CD8-positive, alpha-beta memory T cell (primary cell): ENCODE measurements around the gene ZDHHC24. TPM values are rescaled to one million over a fixed set of nuclear protein-coding genes. Genes with fewer than 3 reads are reported as not detected.

Source experiments
- CTCF ChIA-PET: fragments of 350-600 bp; sonication (Branson Sonifier 250); formaldehyde crosslinking; loops from one replicate; lab custom pipeline; 2021; ENCODE audit warnings: antibody characterized with exemption; lab: Charles Lee
- POLR2A ChIA-PET: fragments of 350-600 bp; sonication (Branson Sonifier 250); formaldehyde crosslinking; loops from one replicate; lab custom pipeline; 2021; ENCODE audit warnings: antibody characterized with exemption; lab: Charles Lee
- DNase-seq, 5 donors: peaks; one replicate each; pipeline versions ENCODE4 v3.0.0 to v3.0.0-alpha.2; 2020 to 2022; ENCODE audit warnings: mixed read lengths in 1 of 5
- H3K27ac ChIP-seq: one replicate; pipeline ENCODE4 v1.7.0; 2013; ENCODE audit warnings: low read depth, mild to moderate bottlenecking, low read length, moderate library complexity
- H3K27me3 ChIP-seq: 2 replicates; pipeline ENCODE4 v1.7.0; 2013; ENCODE audit warnings: low read length, mild to moderate bottlenecking; ENCODE audit not compliant: insufficient read depth, poor library complexity, severe bottlenecking
- H3K36me3 ChIP-seq: 2 replicates; pipeline ENCODE4 v1.7.0; 2013; ENCODE audit warnings: mild to moderate bottlenecking, low read length, moderate library complexity; ENCODE audit not compliant: insufficient read depth
- H3K4me1 ChIP-seq: 2 replicates; pipeline ENCODE4 v1.7.0; 2013; ENCODE audit warnings: mild to moderate bottlenecking, low read length, moderate library complexity; ENCODE audit not compliant: insufficient read depth
- H3K4me3 ChIP-seq: 2 replicates; pipeline ENCODE4 v1.7.0; 2013; ENCODE audit warnings: mild to moderate bottlenecking, low read length
- H3K9me3 ChIP-seq: 2 replicates; pipeline ENCODE4 v1.7.0; 2013; ENCODE audit warnings: mild to moderate bottlenecking, low read length
- H3K27ac Mint-ChIP-seq, 8 donors: one replicate each; pipeline ENCODE4 v1.8.0; 2020 to 2021; ENCODE audit warnings: mixed read lengths in 8 of 8, mild to moderate bottlenecking in 6 of 8, inconsistent platforms in 3 of 8, moderate library complexity in 3 of 8
- H3K27me3 Mint-ChIP-seq, 2 donors: one replicate each; pipeline ENCODE4 v1.8.0; 2020 to 2021; ENCODE audit warnings: mixed read lengths in 2 of 2, mild to moderate bottlenecking in 1 of 2, moderate library complexity in 1 of 2
- H3K36me3 Mint-ChIP-seq, 3 donors: one replicate each; pipeline ENCODE4 v1.8.0; 2020 to 2021; ENCODE audit warnings: mixed read lengths in 3 of 3, inconsistent platforms in 1 of 3, mild to moderate bottlenecking in 1 of 3
- H3K4me1 Mint-ChIP-seq, 3 donors: one replicate each; pipeline ENCODE4 v1.8.0; 2020 to 2021; ENCODE audit warnings: mixed read lengths in 3 of 3, inconsistent platforms in 1 of 3, mild to moderate bottlenecking in 1 of 3
- H3K4me3 Mint-ChIP-seq, 7 donors: one replicate each; pipeline ENCODE4 v1.8.0; 2020 to 2021; ENCODE audit warnings: mixed read lengths in 7 of 7, mild to moderate bottlenecking in 6 of 7, moderate library complexity in 4 of 7, inconsistent platforms in 2 of 7
- H3K9me3 Mint-ChIP-seq, 5 donors: one replicate each; pipeline ENCODE4 v1.8.0; 2020 to 2022; ENCODE audit warnings: mixed read lengths in 5 of 5, mild to moderate bottlenecking in 3 of 5, moderate library complexity in 2 of 5, inconsistent platforms in 1 of 5
- polyA plus RNA-seq: library from polyadenylated mRNA; unstranded; fragments of 300-500 nt; fragmentation: Illumina TruSeq; gene quantifications from one replicate; pipeline ENCODE4 v1.2.3, GENCODE V29; 2021
- total RNA-seq, 2 experiments: library from RNA; stranded (reverse); gene quantifications; one replicate each; pipeline ENCODE4 v1.2.3, GENCODE V29; 2021

ZDHHC24 gene
- total and polyA plus RNA-seq, 3 experiments from 2014 or later: 16.6 to 21.5 (median 17.1) TPM

DNA sequence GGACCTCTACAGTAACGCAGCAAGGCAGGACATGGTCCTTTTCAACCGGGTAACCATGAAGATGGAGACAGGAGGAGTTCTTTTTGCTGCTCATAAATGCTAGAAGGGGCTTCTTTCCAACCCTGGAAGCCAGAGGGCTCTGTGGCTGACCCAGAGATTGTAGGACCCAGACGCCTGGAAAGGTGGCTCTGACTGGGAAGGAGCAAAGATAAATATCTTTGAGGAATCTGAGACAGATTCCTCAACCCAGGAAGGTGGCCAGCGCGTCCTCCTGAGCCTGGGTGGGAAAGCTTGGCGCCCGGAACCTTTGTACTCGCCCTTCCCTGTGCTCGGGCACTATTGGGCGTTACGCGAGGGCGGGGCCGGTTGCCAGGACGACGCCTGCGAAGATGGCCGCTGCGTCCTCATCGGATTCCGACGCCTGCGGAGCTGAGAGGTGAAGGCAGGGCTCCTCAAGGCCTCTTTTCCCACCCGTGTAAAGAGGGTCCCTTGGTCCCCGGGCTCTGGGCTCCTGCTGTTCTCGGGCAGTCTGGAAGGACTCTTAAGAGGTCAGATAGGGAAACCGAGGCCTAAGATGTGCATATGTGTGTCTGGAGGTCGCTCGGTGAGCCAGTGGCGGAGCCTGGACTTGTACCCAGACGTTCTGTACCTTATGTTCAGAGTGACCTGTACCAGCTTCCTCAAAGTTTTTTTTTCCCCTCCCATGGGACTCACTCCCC lies 35.4 kb downstream of the ZDHHC24 start, which contains the start of gene BBS1:
Gene BBS1 (plus strand): TSS at position 365 of the 719 bp plus-strand sequence. CDS start 25 bp downstream, at position 390.
- peak within 1 kb of the TSS; percentile 86 to 94 (median 90) for H3K4me3 Mint-ChIP-seq
- DNase-seq: peak; percentile 65 to 84 (median 71)
- peak within 1 kb of the TSS; percentile 65 to 94 (median 82) for H3K27ac Mint-ChIP-seq
- H3K27me3 Mint-ChIP-seq: no peaks in the 10 kb centered on the region
- H3K4me1 Mint-ChIP-seq: peaks cover 12 to 24% (median 17%) of the 10 kb centered on the region in 3 donors
- H3K4me1 ChIP-seq: peaks cover 11% of the 10 kb centered on the region
- CTCF ChIA-PET: interaction anchor here (0.7 to 1.2 kb wide), 3 partner anchors 19 to 693 kb away, joined by 3 to 5 read pairs (median 3); no protein-coding TSS in a partner anchor
- POLR2A ChIA-PET: interaction anchor here (1.2 to 1.9 kb wide), 2 partner anchors 30 to 107 kb away, joined by 3 to 12 read pairs; partner anchors contain the start of gene DPP3
- H3K27me3 ChIP-seq: no peaks in the 10 kb centered on the region
- no peaks in the 10 kb centered on the region for H3K9me3 Mint-ChIP-seq
- no peaks in the 10 kb centered on the region for H3K9me3 ChIP-seq
- no peaks in the 10 kb centered on the region for H3K36me3 ChIP-seq
- peak within 1 kb of the TSS; percentile 65 for H3K4me3 ChIP-seq
- peaks cover 0 to 41% (median 6%) of the 10 kb centered on the region in 3 donors for H3K36me3 Mint-ChIP-seq
- peak within 1 kb of the TSS; percentile 19 for H3K27ac ChIP-seq

DNA sequence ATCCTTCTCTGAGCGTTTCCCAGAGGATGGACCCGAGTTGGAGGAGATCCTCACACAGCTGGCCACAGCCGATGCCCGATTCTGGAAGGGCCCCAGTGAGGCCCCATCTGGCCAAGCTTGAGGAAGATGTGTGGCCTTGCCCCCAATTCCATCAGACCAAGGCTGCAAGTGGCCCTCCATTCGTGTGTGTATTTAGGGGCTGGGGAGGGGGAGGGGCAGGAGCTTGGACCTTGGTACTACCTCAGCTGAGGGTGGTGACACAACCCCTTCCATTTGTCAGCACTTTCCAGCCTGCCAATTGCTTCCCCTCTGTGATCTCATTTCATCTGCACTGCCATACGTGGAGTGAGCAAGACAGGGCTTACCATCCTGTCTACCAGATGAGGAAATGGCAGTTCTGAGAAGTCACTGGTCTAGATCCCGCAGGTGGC lies 36.7 kb downstream of the ZDHHC24 start:
- no peaks in the 10 kb centered on the region for H3K27me3 ChIP-seq
- H3K36me3 Mint-ChIP-seq: peaks cover 0 to 44% (median 6%) of the 10 kb centered on the region in 3 donors
- H3K4me3 ChIP-seq: no peak overlapping the region
- no peaks in the 10 kb centered on the region for H3K9me3 ChIP-seq
- CTCF ChIA-PET: interaction anchor here (0.9 to 1.2 kb wide), 3 partner anchors 18 to 99 kb away, joined by 3 read pairs; partner anchors contain the start of gene DPP3
- H3K4me1 ChIP-seq: peaks cover 11% of the 10 kb centered on the region
- DNase-seq: no peak
- no peaks in the 10 kb centered on the region for H3K27me3 Mint-ChIP-seq
- H3K27ac Mint-ChIP-seq: peak overlapping the region in 4 of 8 donors; percentile 22 to 82 (median 36)
- peaks cover 12 to 24% (median 17%) of the 10 kb centered on the region in 3 donors for H3K4me1 Mint-ChIP-seq
- H3K27ac ChIP-seq: no peak overlapping the region
- peaks cover 5% of the 10 kb centered on the region for H3K36me3 ChIP-seq
- no peaks in the 10 kb centered on the region for H3K9me3 Mint-ChIP-seq
- POLR2A ChIA-PET: interaction anchor here (1.2 to 1.9 kb wide), 2 partner anchors 29 to 108 kb away, joined by 3 to 12 read pairs; partner anchors contain the start of gene DPP3
- H3K4me3 Mint-ChIP-seq: peak overlapping the region in 2 of 7 donors; percentile 20 to 58

DNA sequence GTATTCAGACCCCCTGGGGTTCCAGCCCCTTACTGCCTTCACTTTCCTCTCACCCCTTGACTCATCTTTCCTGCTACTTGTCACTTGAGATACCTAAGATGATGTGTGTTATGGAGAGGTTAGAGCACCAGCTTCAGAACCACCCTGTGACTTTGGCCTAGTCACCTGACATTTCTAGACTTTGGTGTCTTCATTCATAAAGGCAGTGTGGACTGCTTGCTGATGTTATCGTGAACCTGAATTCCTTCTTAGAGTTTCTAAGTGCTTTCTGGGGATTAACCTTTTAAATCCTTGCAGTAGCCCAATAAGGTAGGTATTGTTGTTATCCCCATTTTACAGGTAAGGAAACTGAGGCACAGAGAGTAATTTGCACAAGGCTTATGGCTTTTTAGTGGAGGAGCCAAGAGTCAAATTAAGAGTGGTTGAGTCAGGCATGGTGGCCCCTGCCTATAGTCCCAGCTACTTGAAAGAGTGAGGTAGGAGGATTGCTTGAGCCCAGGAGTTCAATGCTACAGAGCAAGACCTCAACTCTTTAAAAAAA lies 40.5 kb downstream of the ZDHHC24 start:
- Histone ChIP-seq H3K36me3 (peaks cover 5% of the 10 kb centered on the region), H3K9me3 (no peaks in the 10 kb centered on the region), H3K27me3 (no peaks in the 10 kb centered on the region), H3K4me3 (no peak overlapping the region), H3K4me1 (peaks cover 4% of the 10 kb centered on the region), H3K27ac (no peak overlapping the region)
- peaks cover 0 to 41% (median 9%) of the 10 kb centered on the region in 3 donors for H3K36me3 Mint-ChIP-seq
- no peaks in the 10 kb centered on the region for H3K9me3 Mint-ChIP-seq
- ChIA-PET POLR2A (no interaction called here), CTCF (no interaction called here)
- H3K4me1 Mint-ChIP-seq: peaks cover 1 to 4% (median 4%) of the 10 kb centered on the region in 3 donors
- no peaks in the 10 kb centered on the region for H3K27me3 Mint-ChIP-seq
- no peak for DNase-seq
- no peak overlapping the region for H3K27ac Mint-ChIP-seq
- H3K4me3 Mint-ChIP-seq: no peak overlapping the region

DNA sequence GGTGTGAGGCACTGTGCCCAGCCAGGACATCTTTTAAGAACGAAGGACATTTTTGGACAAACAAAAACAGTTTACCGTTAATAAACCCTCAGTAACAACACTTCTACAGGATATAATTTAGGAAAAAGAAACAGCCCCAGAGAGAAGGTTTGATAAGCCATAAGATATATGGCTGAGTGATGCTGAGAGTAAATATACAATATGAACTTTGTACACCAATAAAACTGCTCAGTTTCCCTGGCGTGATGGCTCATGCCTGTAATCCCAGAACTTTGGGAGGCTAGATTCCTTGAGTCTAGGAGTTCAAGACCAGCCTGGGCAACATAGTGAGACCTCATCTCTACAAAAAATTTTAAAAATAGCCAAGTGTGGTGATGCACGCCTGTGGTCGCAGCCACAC lies 47.3 kb downstream of the ZDHHC24 start:
- Histone ChIP-seq H3K9me3 (no peaks in the 10 kb centered on the region), H3K27ac (no peak overlapping the region), H3K4me1 (no peaks in the 10 kb centered on the region), H3K27me3 (no peaks in the 10 kb centered on the region), H3K4me3 (no peak overlapping the region), H3K36me3 (no peaks in the 10 kb centered on the region)
- Mint-ChIP-seq H3K36me3 (peaks cover 0 to 45% (median 9%) of the 10 kb centered on the region in 3 donors), H3K27ac (no peak overlapping the region), H3K27me3 (no peaks in the 10 kb centered on the region), H3K9me3 (no peaks in the 10 kb centered on the region), H3K4me1 (no peaks in the 10 kb centered on the region), H3K4me3 (no peak overlapping the region)
- DNase-seq: no peak
- CTCF ChIA-PET: no interaction called here
- POLR2A ChIA-PET: no interaction called here

DNA sequence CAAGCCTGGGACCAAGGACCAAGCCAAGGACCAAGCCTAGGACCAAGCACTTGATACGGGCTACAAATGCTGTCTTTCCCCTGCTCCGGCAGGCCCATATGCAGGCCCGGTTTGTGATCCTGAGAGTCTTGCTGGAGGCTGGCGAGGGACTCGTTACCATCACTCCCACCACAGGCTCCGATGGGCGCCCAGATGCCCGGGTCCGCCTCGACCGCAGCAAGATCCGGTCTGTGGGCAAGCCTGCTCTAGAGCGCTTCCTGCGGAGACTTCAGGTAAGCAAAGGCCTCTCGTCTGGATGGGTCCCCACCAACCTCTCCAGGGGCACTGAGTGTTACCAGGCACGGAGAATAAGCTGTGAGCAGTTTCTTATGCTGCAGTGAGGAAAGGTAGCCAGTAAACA lies 48.6 kb downstream of the ZDHHC24 start:
- Mint-ChIP-seq H3K4me1 (peaks cover 0 to 2% (median 0%) of the 10 kb centered on the region in 3 donors), H3K27me3 (no peaks in the 10 kb centered on the region), H3K27ac (no peak overlapping the region), H3K4me3 (no peak overlapping the region), H3K36me3 (peaks cover 0 to 49% (median 9%) of the 10 kb centered on the region in 3 donors), H3K9me3 (no peaks in the 10 kb centered on the region)
- Histone ChIP-seq H3K27me3 (no peaks in the 10 kb centered on the region), H3K4me1 (no peaks in the 10 kb centered on the region), H3K4me3 (no peak overlapping the region), H3K9me3 (no peaks in the 10 kb centered on the region), H3K27ac (no peak overlapping the region), H3K36me3 (no peaks in the 10 kb centered on the region)
- no peak for DNase-seq
- CTCF ChIA-PET: no interaction called here
- POLR2A ChIA-PET: no interaction called here

DNA sequence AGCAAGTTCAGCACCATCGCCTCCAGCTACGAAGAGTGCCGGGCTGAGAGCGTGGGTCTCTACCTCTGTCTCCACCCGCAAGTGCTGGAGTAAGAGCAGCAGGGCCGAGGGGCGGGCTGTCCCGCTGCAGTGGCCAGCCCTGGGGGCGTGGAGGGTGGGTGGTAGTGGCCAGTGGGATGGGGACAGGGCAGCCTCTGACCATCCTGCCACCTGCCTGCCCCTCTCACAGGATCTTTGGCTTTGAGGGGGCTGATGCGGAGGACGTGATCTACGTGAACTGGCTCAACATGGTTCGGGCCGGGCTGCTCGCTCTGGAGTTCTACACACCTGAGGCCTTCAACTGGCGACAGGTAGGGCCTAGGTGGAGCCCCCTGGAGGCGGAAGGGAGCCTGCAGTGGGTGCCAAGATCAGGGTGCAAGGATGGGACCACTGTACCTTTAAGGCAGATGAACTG lies 50.4 kb downstream of the ZDHHC24 start:
- ChIA-PET CTCF (no interaction called here), POLR2A (no interaction called here)
- H3K36me3 Mint-ChIP-seq: peaks cover 0 to 54% (median 8%) of the 10 kb centered on the region in 3 donors
- H3K27me3 Mint-ChIP-seq: no peaks in the 10 kb centered on the region
- DNase-seq: peak in 1 of 5 donors; percentile 42
- Histone ChIP-seq H3K4me1 (no peaks in the 10 kb centered on the region), H3K9me3 (no peaks in the 10 kb centered on the region), H3K27ac (no peak overlapping the region), H3K4me3 (no peak overlapping the region), H3K27me3 (no peaks in the 10 kb centered on the region), H3K36me3 (no peaks in the 10 kb centered on the region)
- H3K9me3 Mint-ChIP-seq: no peaks in the 10 kb centered on the region
- H3K4me1 Mint-ChIP-seq: peaks cover 0 to 2% (median 0%) of the 10 kb centered on the region in 3 donors
- no peak overlapping the region for H3K27ac Mint-ChIP-seq
- no peak overlapping the region for H3K4me3 Mint-ChIP-seq

DNA sequence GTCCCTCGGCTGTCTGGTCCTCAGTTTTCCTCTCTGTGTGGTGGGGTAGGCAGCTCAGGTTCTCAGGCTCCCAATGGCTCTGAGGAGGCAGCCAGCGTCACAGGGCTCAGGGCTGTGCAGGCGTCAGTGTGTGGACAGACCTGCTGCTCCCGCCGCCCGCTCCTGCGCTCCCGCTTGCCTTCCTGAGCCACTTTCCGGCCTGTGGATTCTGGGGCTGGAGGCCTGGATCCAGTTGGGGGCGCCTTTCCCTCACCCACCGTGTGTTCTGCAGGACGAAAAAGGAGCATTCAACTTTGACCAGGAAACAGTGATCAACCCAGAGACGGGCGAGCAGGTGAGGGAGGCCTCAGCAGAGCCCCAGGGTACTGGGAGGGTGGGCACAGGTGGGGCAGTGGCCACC lies 50.9 kb downstream of the ZDHHC24 start:
- H3K36me3 Mint-ChIP-seq: peaks cover 0 to 55% (median 6%) of the 10 kb centered on the region in 3 donors
- no peaks in the 10 kb centered on the region for H3K27me3 Mint-ChIP-seq
- ChIA-PET CTCF (no interaction called here), POLR2A (no interaction called here)
- peaks cover 0 to 2% (median 0%) of the 10 kb centered on the region in 3 donors for H3K4me1 Mint-ChIP-seq
- Histone ChIP-seq H3K36me3 (no peaks in the 10 kb centered on the region), H3K4me3 (no peak overlapping the region), H3K27ac (no peak overlapping the region), H3K4me1 (no peaks in the 10 kb centered on the region), H3K9me3 (no peaks in the 10 kb centered on the region), H3K27me3 (no peaks in the 10 kb centered on the region)
- H3K9me3 Mint-ChIP-seq: no peaks in the 10 kb centered on the region
- H3K4me3 Mint-ChIP-seq: no peak overlapping the region
- DNase-seq: no peak
- no peak overlapping the region for H3K27ac Mint-ChIP-seq

DNA sequence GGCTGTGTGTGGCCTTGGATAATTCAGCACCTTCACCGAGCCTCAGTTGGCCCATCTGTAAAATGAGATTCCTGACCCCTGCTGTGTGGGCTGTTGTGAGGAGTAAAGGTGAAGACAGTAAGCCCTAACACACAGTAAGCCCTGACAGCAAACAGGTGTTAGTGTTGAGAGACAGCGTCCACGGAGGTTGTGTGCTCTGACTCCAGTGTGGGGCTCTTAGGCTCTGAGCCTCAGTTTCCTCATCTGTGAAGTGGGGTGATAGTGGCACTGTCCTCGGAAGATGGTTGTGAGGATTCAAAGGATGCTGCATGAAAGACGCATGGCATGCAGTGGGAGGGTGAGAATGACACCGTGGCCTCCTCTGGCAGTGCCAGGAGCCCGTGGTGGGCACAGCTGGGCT lies 51.4 kb downstream of the ZDHHC24 start:
- no peak for DNase-seq
- Histone ChIP-seq H3K9me3 (no peaks in the 10 kb centered on the region), H3K4me1 (no peaks in the 10 kb centered on the region), H3K36me3 (no peaks in the 10 kb centered on the region), H3K4me3 (no peak overlapping the region), H3K27ac (no peak overlapping the region), H3K27me3 (no peaks in the 10 kb centered on the region)
- peaks cover 0 to 2% (median 0%) of the 10 kb centered on the region in 3 donors for H3K4me1 Mint-ChIP-seq
- POLR2A ChIA-PET: no interaction called here
- peaks cover 0 to 57% (median 5%) of the 10 kb centered on the region in 3 donors for H3K36me3 Mint-ChIP-seq
- H3K4me3 Mint-ChIP-seq: no peak overlapping the region
- no peaks in the 10 kb centered on the region for H3K9me3 Mint-ChIP-seq
- CTCF ChIA-PET: no interaction called here
- H3K27me3 Mint-ChIP-seq: no peaks in the 10 kb centered on the region
- H3K27ac Mint-ChIP-seq: no peak overlapping the region
